ENCODE results near the gene CNTN3. TPM values are rescaled to one million over a fixed set of nuclear protein-coding genes. Genes with fewer than 3 reads are reported as not detected.

CNTN3 gene
- total RNA-seq, 1 donor from 2014 or later: not detected

GRCh38 chr3:74611206-74611605 lies 3.3 kb downstream of the CNTN3 start:
- DNase-seq (ENCODE audit: low read depth in 2 of 2): no peak

DNA sequence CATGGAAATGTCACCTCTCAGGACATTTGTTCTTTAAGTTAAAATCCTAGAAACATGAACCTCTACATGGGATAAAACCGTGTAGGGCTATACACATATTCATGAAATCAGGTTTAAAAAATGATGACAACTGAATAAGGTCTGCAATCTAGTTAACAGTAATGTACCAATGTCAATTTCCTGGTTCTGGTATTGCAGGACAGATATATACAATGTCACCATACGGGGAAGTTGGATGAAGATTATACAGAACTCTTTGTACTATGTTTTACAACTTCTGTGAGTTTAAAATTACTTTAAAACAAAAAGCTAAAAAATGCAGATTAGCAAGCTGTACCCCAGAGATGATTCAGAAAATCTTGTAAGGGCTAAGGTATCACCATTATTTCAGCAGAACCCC lies 6.7 kb downstream of the CNTN3 start:
- DNase-seq (ENCODE audit: low read depth in 2 of 2): no peak

DNA sequence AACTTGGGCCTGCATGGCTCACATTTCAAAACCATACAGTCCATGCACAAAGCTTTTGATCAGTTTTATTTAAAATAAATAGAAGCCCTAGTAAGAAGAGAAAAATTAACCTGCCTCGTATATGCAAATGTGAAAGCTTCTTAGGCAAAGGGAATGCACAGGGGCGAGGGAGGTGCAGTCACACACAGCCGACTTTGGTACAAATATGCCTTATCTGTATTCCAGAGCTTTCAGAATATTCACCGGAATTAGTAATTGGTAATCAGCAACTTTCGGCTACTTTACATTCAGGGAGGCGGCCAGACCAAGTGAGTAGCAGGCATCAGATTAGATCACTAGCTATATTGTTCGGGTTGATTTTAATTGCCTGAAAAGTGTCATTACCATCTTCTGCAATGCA lies 7.5 kb downstream of the CNTN3 start:
- no peak for DNase-seq (ENCODE audit: low read depth in 2 of 2)

DNA sequence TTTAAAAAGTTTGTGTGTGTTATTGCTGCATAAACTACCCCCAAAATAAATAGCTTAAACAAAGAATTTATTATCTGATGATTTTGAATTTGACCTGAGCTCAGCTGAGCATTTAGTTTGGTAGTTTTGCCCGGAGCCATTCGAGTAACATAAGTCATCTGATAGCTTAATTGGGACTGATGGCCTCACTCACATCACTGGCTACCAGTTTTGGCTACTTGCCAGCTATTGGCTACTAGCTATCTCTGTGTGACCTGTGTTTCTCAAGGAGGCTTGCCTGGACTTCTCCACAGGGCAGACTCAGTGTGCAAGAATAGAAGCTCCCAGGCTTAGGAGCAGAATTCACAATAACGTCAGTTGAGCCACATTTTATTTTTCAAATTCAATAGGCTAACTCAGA lies 9.0 kb downstream of the CNTN3 start:
- DNase-seq (ENCODE audit: low read depth in 2 of 2): no peak

- DNase-seq (ENCODE audit: low read depth in 2 of 2): no peak
Observed at GRCh38 chr3:74603292-74603691, 11.2 kb downstream of the CNTN3 start.

GRCh38 chr3:74602471-74602870 lies 12.0 kb downstream of the CNTN3 start:
- DNase-seq (ENCODE audit: low read depth in 2 of 2): no peak

- no peak for DNase-seq (ENCODE audit: low read depth in 2 of 2)
Observed at GRCh38 chr3:74601793-74602192, 12.7 kb downstream of the CNTN3 start.

- DNase-seq (ENCODE audit: low read depth in 2 of 2): no peak
Observed at GRCh38 chr3:74599564-74599963, 14.9 kb downstream of the CNTN3 start.

DNA sequence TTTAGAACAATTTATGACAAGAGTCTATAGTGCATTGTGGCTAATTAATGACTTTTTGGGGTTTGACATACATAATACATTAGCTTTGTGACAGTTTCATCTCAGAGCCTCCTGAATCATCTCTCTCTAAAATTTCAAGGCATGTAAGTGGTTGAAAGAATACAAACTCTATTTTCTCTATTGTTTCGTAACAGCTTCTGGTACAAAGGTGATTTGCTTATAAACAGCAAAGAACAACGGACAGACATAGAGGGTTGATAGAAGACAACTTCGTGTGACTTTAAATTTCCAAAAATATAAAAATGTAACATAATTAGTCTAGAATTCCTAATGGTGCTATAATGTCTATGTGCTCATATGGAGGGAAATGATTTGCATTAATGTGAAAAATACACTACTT lies 21.3 kb downstream of the CNTN3 start:
- DNase-seq (ENCODE audit: low read depth in 2 of 2): no peak

- DNase-seq (ENCODE audit: low read depth in 2 of 2): no peak
Observed at GRCh38 chr3:74592359-74592758, 22.1 kb downstream of the CNTN3 start.

DNA sequence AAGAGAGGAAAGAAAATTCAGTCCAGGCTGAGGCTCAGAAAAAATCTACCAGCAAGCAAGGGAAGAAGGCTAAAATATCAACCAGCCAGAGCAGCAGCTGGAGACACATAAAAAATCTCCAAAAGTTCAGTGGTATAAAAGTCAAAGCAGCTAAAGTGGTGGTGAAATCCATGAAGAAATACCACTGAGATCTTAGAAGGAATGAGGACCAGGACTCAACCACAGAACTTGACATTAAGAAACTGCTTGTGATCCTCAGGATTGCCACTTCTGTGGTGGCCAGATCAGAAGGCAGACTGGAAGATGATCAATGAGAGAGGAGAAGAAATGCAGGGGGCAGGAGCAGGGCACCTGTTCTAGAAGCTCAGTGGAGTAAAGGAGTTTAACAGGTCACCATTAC lies 22.5 kb downstream of the CNTN3 start:
- DNase-seq (ENCODE audit: low read depth in 2 of 2): no peak

DNA sequence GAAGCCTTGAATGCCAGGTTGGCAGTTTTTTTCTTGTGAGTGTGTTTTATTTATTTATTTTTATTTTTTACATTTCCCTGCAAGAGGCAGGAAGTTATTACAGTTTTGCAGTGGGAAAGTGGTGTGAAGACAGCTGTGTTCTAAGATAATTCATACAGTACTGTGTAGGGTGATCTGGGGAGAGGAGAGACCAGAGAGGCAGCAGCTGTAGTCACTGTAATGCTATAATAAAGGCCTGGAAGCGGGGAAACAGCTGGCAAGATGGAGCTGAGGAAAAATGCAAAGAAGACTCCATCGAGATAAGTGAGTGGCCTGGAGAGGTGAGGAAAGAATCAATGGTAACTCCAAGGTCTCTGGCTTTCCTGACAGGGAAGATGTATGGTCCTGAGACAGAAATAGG lies 23.1 kb downstream of the CNTN3 start:
- no peak for DNase-seq (ENCODE audit: low read depth in 2 of 2)

DNA sequence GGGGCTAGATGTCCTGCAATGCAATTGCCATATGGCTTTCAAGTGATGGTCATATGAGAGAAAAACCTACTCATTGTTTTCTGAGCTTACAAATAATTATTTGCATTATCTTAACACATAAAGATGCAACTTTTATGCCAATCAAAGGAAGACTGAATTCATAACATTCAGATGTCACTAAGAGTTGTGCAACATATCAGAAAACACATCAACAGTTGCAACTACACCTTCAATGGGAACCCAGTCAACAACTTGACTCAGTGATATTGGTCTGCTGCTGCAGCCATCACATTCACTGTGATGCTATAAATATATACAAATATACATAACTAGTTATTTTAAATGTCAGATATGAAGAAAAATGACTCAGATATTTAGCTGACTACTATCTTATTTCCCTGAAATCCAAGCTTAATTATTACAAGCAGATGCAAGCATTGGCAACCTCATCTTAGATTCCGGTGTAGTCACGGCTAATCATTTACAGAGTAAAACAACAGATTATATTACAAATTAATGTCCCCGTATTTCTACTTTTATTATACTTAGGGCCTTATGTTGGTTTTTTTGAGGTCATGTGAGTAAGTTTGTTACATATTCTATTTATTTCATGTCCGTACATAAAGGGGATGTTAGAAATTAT lies 23.7 kb downstream of the CNTN3 start:
- no peak for DNase-seq (ENCODE audit: low read depth in 2 of 2)

DNA sequence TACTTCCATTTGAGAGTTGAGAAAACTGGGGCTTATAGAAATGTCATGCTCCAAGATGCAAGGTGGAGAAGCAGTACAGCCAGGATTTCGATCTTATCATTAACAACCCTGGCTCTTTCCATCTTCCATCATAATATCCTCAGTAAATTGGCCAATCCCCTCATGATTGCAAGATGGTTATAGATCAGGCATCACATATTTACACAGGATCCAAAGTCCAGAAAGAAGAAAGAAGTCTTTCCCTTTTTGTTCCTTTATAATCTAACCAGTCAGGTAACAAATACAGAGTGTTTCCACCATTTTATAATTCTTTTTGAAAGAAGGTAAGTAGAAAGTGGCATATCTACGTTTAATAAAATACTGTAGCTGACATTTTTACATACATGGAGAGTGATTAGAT lies 29.7 kb downstream of the CNTN3 start:
- no peak for DNase-seq (ENCODE audit: low read depth in 2 of 2)

GRCh38 chr3:74582982-74583381 lies 31.5 kb downstream of the CNTN3 start:
- no peak for DNase-seq (ENCODE audit: low read depth in 2 of 2)

- DNase-seq (ENCODE audit: low read depth in 2 of 2): no peak
Observed at GRCh38 chr3:74575857-74576256, 38.6 kb downstream of the CNTN3 start.

GRCh38 chr3:74571118-74571517 lies 43.3 kb downstream of the CNTN3 start:
- DNase-seq (ENCODE audit: low read depth in 2 of 2): no peak
